Adrenal gland (tissue), 5 donors: ENCODE data around the gene MGRN1.

Source experiments
- CTCF ChIP-seq, 6 experiments: fragments of 450-650 bp in 4 of 6; fragments of 200-600 bp in 2 of 6; sonication (generic) in 1 of 6; IDR thresholded peaks; 1 replicate in 5 of 6; 2 replicates in 1 of 6; pipeline versions ENCODE4 v1.5.1 to v1.8.0; 2016 to 2021; ENCODE audit warnings: antibody characterized with exemption in 6 of 6, mild to moderate bottlenecking in 2 of 6, moderate library complexity in 1 of 6
- POLR2A ChIP-seq, 2 donors: fragments of 450-650 bp; IDR thresholded peaks; one replicate each; pipeline ENCODE4 v1.6.1; 2017; ENCODE audit warnings: antibody characterized with exemption in 2 of 2, mild to moderate bottlenecking in 2 of 2, moderate library complexity in 1 of 2
- donor health status: DM: no; HTN: no; CAD: no.

GRCh38 chr16:4654011-4654963 lies 29.7 kb downstream of the MGRN1 start:
- TF ChIP-seq CTCF (IDR thresholded peaks at IDR 0.05) (peak in 1 of 6 experiments; percentile 7), POLR2A (IDR thresholded peaks at IDR 0.05) (no peak)
